Central memory CD4-positive, alpha-beta T cell (primary cell): ENCODE measurements around the gene FAM241B.

Source experiments
- DNase-seq: peaks from one replicate; pipeline ENCODE4 v3.0.0; 2022
- total RNA-seq, 3 experiments: gene quantifications; one replicate each; lab custom pipeline; 2026; lab: John Stamatoyannopoulos, UW

The FAM241B gene
- total RNA-seq, result 1.5 to 7.6 (median 3.8) reads per million in 3 experiments

GRCh38 chr10:69629897-69630650, at the start of gene FAM241B:
TSS of gene FAM241B (plus strand) at chr10:69630247. CDS start at chr10:69631744, 1,497 bp downstream.
- peak; percentile 75 for DNase-seq

- DNase-seq, result no peak
Measured at GRCh38 chr10:69580435-69580834, 49.6 kb upstream of the FAM241B start.

GRCh38 chr10:69583106-69583505, 46.9 kb upstream of the FAM241B start:
- no peak for DNase-seq

DNA sequence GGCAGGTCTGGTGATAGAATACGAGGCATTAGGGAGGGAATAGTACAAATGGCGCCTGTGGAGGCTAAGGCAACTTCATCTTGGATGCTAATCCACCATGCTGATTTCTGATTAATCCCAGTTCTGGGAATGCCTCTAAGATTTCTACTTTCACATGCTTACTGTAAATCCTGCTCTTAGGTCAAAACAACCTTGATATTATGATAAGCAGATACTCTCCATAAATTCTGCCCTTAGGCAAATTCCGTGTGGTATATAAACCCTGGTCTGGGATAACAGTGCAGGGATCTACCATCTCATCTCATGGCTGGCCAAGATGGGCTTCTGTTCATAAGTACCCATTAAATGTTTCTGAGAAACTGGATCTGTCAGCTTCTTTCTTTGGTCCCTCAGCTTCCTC, 45.4 kb upstream of the FAM241B start:
- DNase-seq, result no peak

GRCh38 chr10:69588358-69588757, 41.7 kb upstream of the FAM241B start:
- no peak for DNase-seq

DNA sequence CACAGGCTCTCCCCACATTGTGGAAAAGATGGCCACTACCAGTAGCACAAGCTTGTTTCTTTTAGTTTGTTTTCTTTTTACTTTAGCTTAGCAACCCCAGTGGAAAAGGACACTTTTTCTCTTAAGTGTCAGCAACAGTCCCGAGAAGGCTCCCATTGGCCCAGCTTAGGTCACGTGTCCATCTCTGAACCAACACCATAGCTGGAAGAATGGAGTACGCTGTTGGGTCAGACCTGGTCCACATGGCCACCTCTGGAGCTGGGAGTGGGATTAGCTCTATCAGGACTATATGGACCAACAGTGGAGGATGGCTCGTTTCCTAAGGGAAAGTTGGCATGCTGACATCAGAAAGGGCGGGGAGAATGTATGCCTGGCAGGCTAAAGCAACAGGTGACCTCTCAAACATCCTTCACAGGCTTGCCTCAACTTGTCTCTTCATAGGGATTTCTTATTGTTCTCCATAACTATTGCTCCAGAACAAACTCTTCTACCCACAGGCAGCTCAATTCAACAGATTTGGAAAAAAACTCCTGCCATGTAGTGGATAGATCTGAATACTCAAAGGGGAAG, 29.2 kb upstream of the FAM241B start:
- DNase-seq, result no peak

DNA sequence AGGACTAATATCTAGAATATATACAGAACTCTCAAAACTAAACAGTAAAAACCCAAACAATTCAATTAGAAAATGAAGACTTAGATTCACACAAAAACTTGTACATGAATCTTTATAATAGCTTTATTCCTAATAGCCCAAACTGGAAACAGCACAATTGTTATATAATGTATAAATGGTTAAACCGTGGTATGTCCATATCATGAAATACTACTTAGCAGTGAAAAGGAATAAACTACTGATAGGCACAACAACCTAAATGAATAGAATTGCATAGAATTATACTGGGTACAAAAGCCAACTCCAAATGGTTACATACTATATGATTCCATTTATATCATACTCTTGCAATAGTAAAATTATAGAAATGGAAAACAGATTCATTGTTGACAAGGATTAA, 21.0 kb upstream of the FAM241B start:
- DNase-seq, result no peak

GRCh38 chr10:69612760-69613159, 17.3 kb upstream of the FAM241B start:
- DNase-seq, result no peak

DNA sequence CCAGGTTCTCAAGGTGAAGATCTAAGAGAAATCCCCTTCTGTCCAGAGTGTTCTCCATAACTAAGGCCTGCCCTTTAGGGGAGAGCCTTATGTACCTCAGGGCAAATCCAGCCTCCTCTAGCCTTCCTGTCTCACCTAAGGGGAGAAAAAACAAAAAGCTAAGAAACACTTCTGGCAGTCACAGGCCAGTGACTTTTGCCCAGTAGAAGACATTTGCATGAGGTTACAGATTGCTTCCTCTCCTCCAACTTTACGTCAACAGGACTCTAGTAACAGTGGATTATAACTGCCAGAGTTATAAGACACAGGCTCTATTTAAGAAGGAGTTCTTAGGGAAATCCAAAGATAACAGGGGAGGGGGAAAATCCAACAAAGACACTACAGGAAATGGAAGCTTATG, 15.9 kb upstream of the FAM241B start:
- DNase-seq, result no peak

DNA sequence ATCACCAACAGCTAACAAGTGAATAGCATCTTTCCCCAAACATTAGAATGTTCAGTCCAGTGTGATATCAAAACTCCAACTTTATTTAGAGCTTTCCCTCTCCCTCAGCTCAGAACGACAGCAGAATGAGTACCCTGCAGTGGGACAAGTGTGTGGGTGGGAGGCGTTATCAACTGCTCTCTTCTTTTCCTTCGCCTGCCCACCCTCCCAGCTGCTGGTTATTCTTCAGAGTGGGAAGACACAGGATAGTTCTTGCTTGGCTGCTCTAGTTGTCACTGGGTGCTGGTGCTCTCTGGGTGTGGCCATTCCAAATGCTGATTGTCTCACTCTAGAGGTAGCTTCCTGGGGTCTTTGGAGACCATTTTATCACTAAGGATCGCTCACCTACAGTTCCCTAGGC, 13.7 kb upstream of the FAM241B start:
- DNase-seq, result no peak

DNA sequence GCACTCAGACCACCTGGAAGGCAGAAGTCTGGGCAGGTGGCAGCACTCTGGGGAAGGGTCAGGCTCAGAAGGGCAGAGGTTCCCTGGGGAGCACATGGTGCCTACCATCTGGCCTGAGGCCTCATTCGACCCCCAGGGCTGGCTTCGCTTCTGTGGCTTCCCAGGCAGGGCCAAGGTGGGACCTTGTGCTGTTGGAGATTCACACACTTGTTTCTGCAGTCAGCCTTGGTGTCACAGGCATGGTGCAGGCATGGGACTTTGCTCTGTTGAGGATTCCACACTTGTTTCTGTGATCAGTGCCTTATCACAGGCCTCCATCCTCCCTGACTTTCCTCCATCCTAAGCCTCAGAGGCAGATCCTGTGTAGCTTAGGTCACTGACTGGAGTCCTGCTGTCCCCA, 11.3 kb upstream of the FAM241B start:
- DNase-seq, result no peak

- no peak for DNase-seq
Measured at GRCh38 chr10:69619626-69620025, 10.4 kb upstream of the FAM241B start.

GRCh38 chr10:69620625-69621024, 9.4 kb upstream of the FAM241B start:
- no peak for DNase-seq

DNA sequence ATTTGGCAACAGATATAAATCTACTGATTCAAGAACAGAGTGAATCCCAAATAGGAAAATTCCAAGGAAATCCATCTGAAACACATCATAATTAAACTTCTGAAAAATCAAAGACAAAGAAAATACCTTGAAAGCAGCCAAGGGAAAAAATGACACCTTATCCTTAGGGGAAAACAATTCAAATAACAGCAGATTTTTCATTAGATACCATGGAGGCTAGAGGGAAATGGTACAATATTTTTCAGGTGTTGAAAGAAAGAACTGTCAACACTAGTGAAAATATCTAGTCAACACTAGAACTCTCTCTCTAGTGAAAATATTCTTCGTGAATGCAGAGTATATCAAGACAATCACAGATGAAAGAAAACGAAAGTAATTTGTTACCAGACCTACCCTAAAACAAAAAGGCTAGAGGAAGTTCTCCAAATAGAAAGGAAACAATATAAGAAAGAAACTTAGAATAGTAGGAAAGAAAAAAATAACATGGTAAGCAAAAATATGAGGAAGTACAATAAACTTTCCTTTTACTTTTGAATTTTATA, 5.7 kb upstream of the FAM241B start:
- peak; percentile 55 for DNase-seq

- DNase-seq, result no peak
Measured at GRCh38 chr10:69626826-69627225, 3.2 kb upstream of the FAM241B start.

DNA sequence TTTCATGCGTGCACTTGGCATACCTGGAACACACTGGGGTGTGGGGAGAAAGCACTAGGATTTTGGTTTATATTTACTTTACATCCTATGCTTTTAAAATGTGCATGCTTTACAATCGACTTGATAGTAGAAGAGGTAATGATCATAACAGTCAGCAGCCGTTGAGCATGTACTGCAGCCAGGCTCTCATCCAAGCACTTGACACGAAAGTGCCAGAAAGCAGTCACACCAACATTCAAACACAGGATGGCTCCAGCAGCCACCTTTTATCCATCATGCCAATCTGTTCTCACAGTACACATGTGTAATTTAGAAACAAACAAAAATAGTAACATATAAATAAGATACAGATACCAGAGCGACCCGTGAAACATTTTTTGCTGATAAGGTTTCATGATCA, 1.2 kb upstream of the FAM241B start:
- DNase-seq, result no peak

DNA sequence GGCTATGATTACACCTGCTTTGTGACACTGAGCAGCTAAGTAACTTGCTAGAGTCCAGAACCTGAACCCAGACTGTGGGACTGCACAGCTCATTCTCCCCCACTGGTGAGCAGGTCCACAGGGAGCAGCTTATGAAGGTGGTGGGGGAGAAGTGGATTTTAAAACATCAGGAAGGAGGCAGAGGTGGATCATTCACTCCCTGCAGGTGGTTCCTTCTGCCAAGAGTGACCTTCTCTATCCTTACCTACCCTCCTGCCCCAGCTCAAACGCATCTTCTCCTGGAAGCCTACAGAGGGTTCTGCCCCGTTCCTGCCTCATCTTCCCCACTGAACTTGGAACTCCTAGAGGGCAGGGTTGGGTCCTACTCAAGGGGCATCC, 539 bp upstream of the FAM241B start:
- DNase-seq, result no peak

DNA sequence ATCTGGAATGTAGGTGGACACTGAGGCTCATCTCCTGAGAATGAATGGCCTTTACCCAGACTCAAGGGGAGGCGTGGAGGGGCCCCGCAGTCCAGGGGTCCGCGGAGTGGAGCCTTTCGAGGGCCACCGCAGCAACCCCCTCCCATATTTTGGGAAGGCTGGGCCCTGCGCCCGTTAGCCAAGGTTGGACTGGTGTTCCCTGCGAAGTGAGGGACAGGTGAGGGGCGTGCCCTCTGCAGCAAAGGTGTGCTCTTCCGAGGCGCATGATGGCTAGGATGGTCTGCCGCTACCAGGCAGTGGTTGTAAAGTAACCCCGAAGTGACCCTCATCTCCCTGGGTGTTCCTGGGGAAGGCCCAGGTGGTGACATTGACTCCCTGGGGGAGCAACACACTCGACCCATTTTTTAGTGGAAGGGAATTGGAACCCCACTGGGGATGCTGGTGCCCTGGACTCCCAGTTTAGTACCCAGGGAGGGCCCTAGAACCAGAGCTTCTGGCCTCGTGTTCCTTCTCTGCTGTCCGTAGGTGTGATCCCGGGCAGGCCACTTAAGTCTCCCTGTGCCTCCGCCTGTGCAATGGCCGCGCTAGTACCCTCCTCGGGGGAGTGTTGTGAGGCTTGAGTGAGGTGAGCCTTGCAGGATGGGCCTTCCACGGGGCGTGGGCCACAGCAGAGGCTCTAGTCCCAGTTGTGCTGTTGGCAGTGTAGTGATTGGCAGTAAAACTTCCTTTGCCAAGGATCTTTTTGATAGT, 779 bp downstream of the FAM241B start:
- DNase-seq, result no peak

GRCh38 chr10:69631566-69631965, 1.5 kb downstream of the FAM241B start:
- DNase-seq, result no peak

GRCh38 chr10:69632516-69633199, 2.6 kb downstream of the FAM241B start:
- no peak for DNase-seq

- no peak for DNase-seq
Measured at GRCh38 chr10:69633673-69634635, 3.9 kb downstream of the FAM241B start.
